ENCODE results near the gene GZMM. TPM values are rescaled to one million over a fixed set of nuclear protein-coding genes. Genes with fewer than 3 reads are reported as not detected.

The GZMM gene
- total and polyA plus RNA-seq, 2 of the 13 experiments (the other 11 are each of a cell fraction or from before 2014, with no cell fraction given) = 0.07 TPM; not detected in 1

- TF ChIP-seq DZIP1 (CRISPR knock-in tag; IDR thresholded peaks at IDR 0.05) = no peak
- peak; percentile 55 for TF ChIP-seq AGO2 (optimal IDR thresholded peaks at IDR 0.05; ENCODE audit: low read depth, low read length)
- no peak for TF ChIP-seq HNF4A (CRISPR knock-in tag; IDR thresholded peaks at IDR 0.05)
- TF ChIP-seq ZNF549 (CRISPR knock-in tag; IDR thresholded peaks at IDR 0.05) = no peak
- TF ChIP-seq AFF4 (CRISPR knock-in tag; IDR thresholded peaks at IDR 0.05) = no peak
- no peak for TF ChIP-seq ZNF253 (CRISPR knock-in tag; IDR thresholded peaks at IDR 0.05; ENCODE audit: borderline replicate concordance)
- TF ChIP-seq ZMAT3 (CRISPR knock-in tag; conservative IDR thresholded peaks at IDR 0.05) = no peak
- no peak for TF ChIP-seq ZNF354B (CRISPR knock-in tag; IDR thresholded peaks at IDR 0.05)
- 0 out of 2 replicates have a peak, but pooled peaks have one; percentile 16 for TF ChIP-seq HNF1B (CRISPR knock-in tag; IDR thresholded peaks at IDR 0.05)
- TF ChIP-seq ZMYM3 (CRISPR knock-in tag; IDR thresholded peaks at IDR 0.05) = 0 out of 2 replicates have a peak, but pooled peaks have one; percentile 24
- TF ChIP-seq NFE2 (CRISPR knock-in tag; IDR thresholded peaks at IDR 0.05) = no peak
- peak; percentile 51; the same call in 1 of the 2 replicates for TF ChIP-seq ERF (CRISPR knock-in tag; IDR thresholded peaks at IDR 0.05)
- TF ChIP-seq ZNF790 (CRISPR knock-in tag; IDR thresholded peaks at IDR 0.05; ENCODE audit: borderline replicate concordance) = no peak
- no peak for TF ChIP-seq ZNF619 (CRISPR knock-in tag; IDR thresholded peaks at IDR 0.05)
- TF ChIP-seq ZNF556 (CRISPR knock-in tag; IDR thresholded peaks at IDR 0.05; ENCODE audit: borderline replicate concordance) = no peak; the same call in 1 of the 2 replicates
- TF ChIP-seq ZBTB38 (CRISPR knock-in tag; IDR thresholded peaks at IDR 0.05) = no peak; the same call in 1 of the 2 replicates
- TF ChIP-seq ZNF12 (CRISPR knock-in tag; IDR thresholded peaks at IDR 0.05) = no peak
- TF ChIP-seq EEA1 (CRISPR knock-in tag; IDR thresholded peaks at IDR 0.05; ENCODE audit: borderline replicate concordance) = no peak
Measured at GRCh38 chr19:494171-495080, 49.4 kb upstream of the GZMM start (continued).

Data from HepG2 (cell line).